GM19238 (cell line): Measurements from ENCODE around the gene TNRC6C.
"Not testable (repeated sequence)": the region's sequence is repeated elsewhere in the genome, so short reads cannot be mapped to it uniquely, and the experiment has no call there.

Experiments used
- DNase-seq: peaks from one replicate; pipeline ENCODE4 v3.0.0; 2011; ENCODE audit warnings: low spot score; ENCODE audit not compliant: insufficient read length

Gene TNRC6C

GRCh38 chr17:77962348-77962747, 3.8 kb downstream of the TNRC6C start:
- DNase-seq: no peak

- DNase-seq: no peak
These were observed 4.9 kb downstream of the TNRC6C start for GRCh38 chr17:77963441-77963840.

- no peak for DNase-seq
These were observed 6.8 kb downstream of the TNRC6C start for GRCh38 chr17:77965352-77965751.

- DNase-seq: no peak
These were observed 8.0 kb downstream of the TNRC6C start for GRCh38 chr17:77966476-77966875.

- no peak for DNase-seq
These were observed 10.3 kb downstream of the TNRC6C start for GRCh38 chr17:77968788-77969187.

GRCh38 chr17:77972271-77972670, 13.8 kb downstream of the TNRC6C start:
- DNase-seq: not testable (repeated sequence)

- no peak for DNase-seq
These were observed 15.4 kb downstream of the TNRC6C start for GRCh38 chr17:77973953-77974352.

- no peak for DNase-seq
These were observed 15.9 kb downstream of the TNRC6C start for GRCh38 chr17:77974396-77974795.

- DNase-seq: not testable (repeated sequence)
These were observed 23.9 kb downstream of the TNRC6C start for GRCh38 chr17:77982430-77982829.

- DNase-seq: no peak
These were observed 31.8 kb downstream of the TNRC6C start for GRCh38 chr17:77990301-77990700.

- not testable (repeated sequence) for DNase-seq
These were observed 35.2 kb downstream of the TNRC6C start for GRCh38 chr17:77993735-77994134.

- no peak for DNase-seq
These were observed 36.8 kb downstream of the TNRC6C start for GRCh38 chr17:77995146-77995852.

- DNase-seq: no peak
These were observed 37.8 kb downstream of the TNRC6C start for GRCh38 chr17:77996256-77996655.

- no peak for DNase-seq
These were observed 41.1 kb downstream of the TNRC6C start for GRCh38 chr17:77999413-78000173.

- DNase-seq: no peak
These were observed 41.8 kb downstream of the TNRC6C start for GRCh38 chr17:78000341-78000740.

GRCh38 chr17:78001182-78001581, 42.7 kb downstream of the TNRC6C start:
- DNase-seq: no peak

- no peak for DNase-seq
These were observed 43.1 kb downstream of the TNRC6C start for GRCh38 chr17:78001612-78002011.

- no peak for DNase-seq
These were observed 43.7 kb downstream of the TNRC6C start for GRCh38 chr17:78002166-78002565.

GRCh38 chr17:78005452-78006171, 47.1 kb downstream of the TNRC6C start:
- no peak for DNase-seq

GRCh38 chr17:78006338-78006737, 47.8 kb downstream of the TNRC6C start:
- no peak for DNase-seq

GRCh38 chr17:78007647-78008046, 49.1 kb downstream of the TNRC6C start:
- DNase-seq: no peak

- no peak for DNase-seq
These were observed 52.3 kb downstream of the TNRC6C start for GRCh38 chr17:78010759-78011158.
